OCI-LY7 (cell line): Measurements from ENCODE around the gene PLXDC2.

Experiments used
- CTCF ChIP-seq: fragments of 200-600 bp; sonication (generic); conservative IDR thresholded peaks from 2 replicates; pipeline ENCODE4 v1.5.1; 2014; ENCODE audit warnings: mild to moderate bottlenecking, antibody characterized with exemption, low read length, moderate library complexity, mixed read lengths
- EZH2phosphoT487 ChIP-seq: fragments of 200-600 bp; sonication (generic); IDR thresholded peaks from 2 replicates; pipeline ENCODE4 v1.6.1; 2018; ENCODE audit warnings: low read depth, borderline replicate concordance, mild to moderate bottlenecking, mixed run types, antibody characterized with exemption, low read length, moderate library complexity, mixed read lengths

DNA sequence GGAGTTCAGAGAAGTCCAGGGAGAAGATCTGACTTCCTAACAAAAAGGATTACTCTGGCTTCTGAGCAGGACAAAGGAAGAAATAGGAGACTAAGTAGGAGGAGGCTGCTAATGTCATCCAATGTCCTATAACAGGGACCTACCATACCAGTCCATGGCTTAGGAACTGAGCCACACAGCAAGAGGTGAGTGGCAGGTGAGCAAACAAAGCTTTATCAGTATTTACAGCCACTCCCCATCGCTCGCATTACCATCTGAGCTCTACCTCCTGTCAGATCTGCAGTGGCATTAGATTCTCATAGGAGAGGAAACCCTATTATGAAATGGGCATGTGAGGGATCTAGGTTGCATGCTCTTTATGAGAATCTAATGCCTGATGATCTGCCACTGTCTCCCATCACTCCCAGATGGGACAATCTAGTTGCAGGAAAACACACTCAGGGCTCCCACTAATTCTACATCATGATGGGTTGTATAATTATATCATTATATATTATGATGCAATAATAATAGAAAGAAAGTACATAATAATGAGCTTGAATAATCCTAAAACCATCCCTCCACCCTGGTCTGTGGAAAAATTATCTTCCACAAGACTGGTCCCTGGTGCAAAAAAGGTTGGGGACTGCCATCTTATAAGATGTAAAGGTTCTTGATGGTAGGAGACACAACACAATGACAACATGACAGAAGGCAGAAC, 487.4 kb downstream of the PLXDC2 start:
- TF ChIP-seq CTCF = no peak
- TF ChIP-seq EZH2phosphoT487 = no peak
